Cardiac septum (tissue), 1 donor: Measurements from ENCODE around the gene DCN. TPM values are rescaled to one million over a fixed set of nuclear protein-coding genes. Genes with fewer than 3 reads are reported as not detected.
"Not testable (repeated sequence)": the region's sequence is repeated elsewhere in the genome, so short reads cannot be mapped to it uniquely, and the experiment has no call there.

Source experiments
- DNase-seq: peaks from one replicate; pipeline ENCODE4 v3.0.0-alpha.2; 2020; ENCODE audit warnings: low spot score
- intact Hi-C: fragments of 100-400 bp; cut with DNase I; formaldehyde crosslinking; loops from one replicate; pipeline ENCODE4 v1.14.0; 2022
- long read RNA-seq: library from polyadenylated mRNA; unstranded; transcript quantifications from one replicate; pipeline ENCODE4 v2.0.0, GENCODE V29; 2021
- total RNA-seq: library from RNA; stranded (reverse); fragmentation: NEBNext Ultra II Directional; extraction: Animal tissue kit (Norgen Biotek cat#: 25700); gene quantifications from one replicate; pipeline ENCODE4 v1.2.1, GENCODE V29; 2021
- donor health status: DM: no; HTN: no; CAD: no.

The DCN gene, protein sequence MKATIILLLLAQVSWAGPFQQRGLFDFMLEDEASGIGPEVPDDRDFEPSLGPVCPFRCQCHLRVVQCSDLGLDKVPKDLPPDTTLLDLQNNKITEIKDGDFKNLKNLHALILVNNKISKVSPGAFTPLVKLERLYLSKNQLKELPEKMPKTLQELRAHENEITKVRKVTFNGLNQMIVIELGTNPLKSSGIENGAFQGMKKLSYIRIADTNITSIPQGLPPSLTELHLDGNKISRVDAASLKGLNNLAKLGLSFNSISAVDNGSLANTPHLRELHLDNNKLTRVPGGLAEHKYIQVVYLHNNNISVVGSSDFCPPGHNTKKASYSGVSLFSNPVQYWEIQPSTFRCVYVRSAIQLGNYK
- 480 TPM for total RNA-seq
- long read RNA-seq, full-length matches to known transcripts, result 326 of 363 reads
- long read RNA-seq, partial matches to known transcripts, result 28 of 363 reads
- long read RNA-seq, other reads (novel, unspliced or antisense), result 9 of 363 reads

DNA sequence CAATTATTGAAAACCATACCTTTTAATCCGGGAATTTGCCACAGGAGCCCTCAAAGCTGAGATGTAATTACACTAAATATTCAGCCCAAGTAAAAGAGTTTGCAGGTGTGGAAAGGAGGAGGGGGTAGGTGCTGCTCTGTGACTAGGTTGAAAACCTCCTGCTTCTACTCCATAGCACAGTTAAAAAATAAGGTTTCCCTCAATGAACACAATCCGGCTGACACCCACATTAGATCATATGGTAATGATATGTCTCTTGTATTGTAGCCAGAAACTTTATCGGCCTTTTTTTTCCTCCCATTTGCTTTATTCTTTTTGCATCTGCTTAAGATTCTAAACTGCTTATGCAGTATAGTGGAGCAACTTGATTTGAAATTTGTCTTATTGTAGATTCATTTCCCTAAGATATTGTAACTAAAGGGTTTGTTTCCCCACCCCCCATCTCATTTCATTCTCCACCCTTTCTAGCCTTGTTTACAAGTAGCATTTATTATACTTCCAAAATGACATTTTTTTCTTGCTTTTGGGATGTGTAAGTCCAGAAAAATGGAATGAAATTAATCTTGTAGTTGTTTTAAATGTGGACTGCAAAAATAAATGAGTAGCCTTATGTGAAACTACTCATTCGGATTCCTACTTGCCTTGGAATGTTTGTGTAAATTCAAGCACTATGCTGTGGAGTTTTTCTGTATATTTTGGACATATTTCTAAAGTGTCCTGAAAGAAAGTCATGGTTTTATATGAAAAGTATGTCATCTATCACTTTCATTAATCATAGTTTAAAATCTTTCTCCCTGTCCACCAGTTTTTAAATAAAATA lies at the start of gene DCN:
Gene DCN, minus strand, starts transcription at position 182 of the 820 bp plus-strand sequence. CDS start 4,265 bp downstream, outside the sequence.
- no peak for DNase-seq
- intact Hi-C loops, result loop anchor here (5.0 kb wide), 2 partner anchors 39 to 59 kb away; no protein-coding TSS in a partner anchor

DNA sequence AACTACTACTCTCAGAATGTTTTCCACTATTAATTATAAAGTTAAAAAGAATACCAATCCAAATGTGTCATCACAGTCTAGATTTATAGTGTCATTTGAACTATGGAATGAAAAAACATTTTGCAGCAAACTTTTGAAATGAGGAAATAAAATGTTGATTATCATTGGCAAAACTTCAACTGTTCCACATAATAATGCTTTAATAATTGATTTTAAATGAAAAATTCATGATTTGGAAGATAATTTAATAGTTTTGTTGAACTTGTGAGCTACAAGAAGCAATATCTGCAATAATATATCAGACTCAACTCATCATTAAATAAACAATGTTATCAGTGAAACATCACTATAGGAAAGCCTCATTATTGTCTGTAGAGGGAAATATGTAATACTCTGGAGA lies 48.2 kb upstream of the DCN start:
- DNase-seq, result no peak
- intact Hi-C loops, result no loop called here

- intact Hi-C loops, result no loop called here
- DNase-seq, result no peak
Observed at GRCh38 chr12:91226951-91227350, 44.3 kb upstream of the DCN start.

DNA sequence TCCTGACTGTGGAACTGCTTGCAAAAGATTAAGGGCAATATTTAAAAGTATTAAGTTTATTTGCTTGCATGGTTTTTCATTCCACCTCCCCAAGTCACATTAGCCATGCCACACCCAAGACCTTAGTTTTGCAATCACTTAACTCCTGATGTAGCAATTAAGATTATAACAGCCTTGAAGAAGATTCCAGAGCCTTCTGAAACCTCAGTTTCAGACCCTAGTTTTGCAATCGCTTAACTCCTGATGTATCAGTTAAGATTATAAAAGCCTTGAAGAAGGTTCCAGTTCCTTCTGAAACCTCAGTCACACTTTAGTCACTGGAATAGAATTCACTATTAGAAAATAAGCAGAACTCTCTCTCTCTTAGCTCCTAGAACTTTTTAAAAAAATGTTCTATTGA lies 42.7 kb upstream of the DCN start:
- no peak for DNase-seq
- intact Hi-C loops, result no loop called here

- intact Hi-C loops, result loop anchor here (5.0 kb wide), 1 partner anchor 42 kb away; the partner anchor contains the start of gene DCN
- DNase-seq, result no peak
Observed at GRCh38 chr12:91224401-91224800, 41.8 kb upstream of the DCN start.

- intact Hi-C loops, result loop anchor here (5.0 kb wide), 1 partner anchor 40 kb away; the partner anchor contains the start of gene DCN
- DNase-seq, result no peak
Observed at GRCh38 chr12:91222746-91223145, 40.1 kb upstream of the DCN start.

DNA sequence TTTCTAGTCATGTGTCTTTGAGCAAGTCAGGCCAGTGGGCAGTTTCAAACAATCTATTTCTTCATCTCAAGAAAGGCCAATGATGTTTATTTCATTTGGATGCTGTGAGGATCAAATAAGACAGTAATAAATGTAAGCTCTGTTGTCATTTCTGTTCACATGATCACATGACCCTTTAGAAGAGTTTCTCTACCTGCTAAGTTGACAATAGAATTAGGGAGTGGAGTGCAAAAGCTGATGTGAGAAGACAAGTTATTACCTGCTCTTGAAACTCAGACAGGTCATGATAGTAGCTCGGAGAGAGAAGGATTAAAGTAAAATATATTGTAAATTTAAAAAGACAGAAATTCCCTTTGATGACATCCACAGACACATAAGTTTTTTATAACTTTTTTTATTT lies 37.3 kb upstream of the DCN start:
- no peak for DNase-seq
- intact Hi-C loops, result loop anchor here (5.0 kb wide), 1 partner anchor 38 kb away; the partner anchor contains the start of gene DCN

DNA sequence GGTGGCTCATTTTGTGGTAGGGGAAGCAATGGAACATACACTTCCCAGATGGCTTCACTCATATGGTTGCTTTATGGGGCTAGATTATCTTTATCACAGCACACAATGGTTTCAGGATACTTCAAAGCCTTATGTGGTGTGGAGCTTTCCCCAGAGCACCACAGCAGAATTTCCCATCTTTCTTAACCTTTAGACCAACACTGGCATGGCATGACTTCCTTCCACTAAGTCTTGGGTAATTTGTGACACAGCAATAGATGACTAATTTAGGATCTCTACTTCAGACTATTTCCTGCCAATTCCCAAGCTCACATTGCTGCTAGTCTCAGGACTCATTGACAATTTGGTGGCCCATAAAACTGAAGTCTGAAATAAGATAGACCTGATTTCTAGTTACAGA lies 36.9 kb upstream of the DCN start:
- intact Hi-C loops, result no loop called here

GRCh38 chr12:91216871-91217270 lies 34.3 kb upstream of the DCN start:
- DNase-seq, result no peak
- intact Hi-C loops, result no loop called here

More for the DNA sequence above, 36.9 kb upstream of the DCN start:
- DNase-seq, result no peak

GRCh38 chr12:91215940-91216454 lies 33.4 kb upstream of the DCN start:
- no peak for DNase-seq
- intact Hi-C loops, result no loop called here

GRCh38 chr12:91211866-91212265 lies 29.2 kb upstream of the DCN start:
- intact Hi-C loops, result no loop called here
- no peak for DNase-seq

DNA sequence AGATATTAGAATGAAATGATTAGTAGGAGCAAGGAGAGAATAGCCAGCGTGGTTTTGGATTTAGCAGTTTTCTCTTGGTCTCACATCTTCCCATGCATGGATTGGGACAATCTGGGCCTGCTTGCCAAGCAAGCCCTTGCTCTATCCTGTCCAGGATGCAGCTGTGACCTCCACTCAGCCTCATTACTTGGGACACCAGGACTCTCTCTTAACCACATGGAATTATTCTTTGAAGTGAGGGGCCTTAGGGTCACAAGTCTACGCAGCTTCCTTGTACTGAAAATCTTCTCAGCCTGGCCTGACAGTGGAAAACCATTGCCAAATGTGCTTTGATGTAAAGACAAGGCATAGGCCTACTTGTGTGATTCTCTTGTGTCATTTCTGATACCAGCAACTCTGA lies 28.0 kb upstream of the DCN start:
- intact Hi-C loops, result no loop called here
- DNase-seq, result no peak

DNA sequence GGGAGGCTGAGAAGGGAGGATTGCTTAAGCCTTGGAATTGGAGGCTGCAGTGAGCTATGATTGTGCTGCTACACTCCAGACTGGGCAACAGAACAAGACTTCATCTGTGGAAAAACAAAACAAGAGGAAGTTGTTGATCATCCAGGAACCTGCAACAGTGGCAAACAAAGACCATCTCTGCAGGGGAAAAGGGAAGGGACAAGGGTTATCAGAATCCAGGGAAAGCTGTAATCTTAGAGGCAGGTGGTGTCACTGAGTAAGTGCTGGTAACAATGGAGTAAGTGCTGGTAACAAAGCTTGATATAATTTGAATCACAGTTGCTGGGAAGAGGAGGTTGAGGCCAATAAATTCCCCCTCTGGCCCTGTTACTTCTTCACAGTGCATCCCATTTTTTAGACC lies 27.5 kb upstream of the DCN start:
- no peak for DNase-seq
- intact Hi-C loops, result no loop called here

DNA sequence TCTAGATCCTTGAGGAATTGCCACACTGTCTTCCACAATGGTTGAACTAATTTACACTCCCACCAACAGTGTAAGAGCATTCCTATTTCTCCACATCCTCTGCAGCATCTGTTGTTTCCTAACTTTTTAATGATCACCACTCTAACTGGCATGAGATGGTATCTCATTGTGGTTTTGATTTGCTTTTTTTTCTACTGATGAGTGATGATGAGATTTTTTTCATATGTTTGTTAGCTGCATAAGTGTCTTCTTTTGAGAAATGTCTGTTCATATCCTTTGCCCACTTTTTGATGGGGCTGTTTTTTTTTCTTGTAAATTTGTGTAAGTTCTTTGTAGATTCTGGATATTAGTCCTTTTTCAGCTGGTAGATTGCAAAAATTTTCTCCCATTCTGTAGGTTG lies 24.7 kb upstream of the DCN start:
- DNase-seq, intact Hi-C loops: not testable (repeated sequence)

GRCh38 chr12:91205811-91206210 lies 23.2 kb upstream of the DCN start:
- no peak for DNase-seq
- intact Hi-C loops, result no loop called here

GRCh38 chr12:91204421-91204820 lies 21.8 kb upstream of the DCN start:
- intact Hi-C loops, result no loop called here
- DNase-seq, result no peak

- intact Hi-C loops, result no loop called here
- DNase-seq, result no peak
Observed at GRCh38 chr12:91203610-91204009, 21.0 kb upstream of the DCN start.

- DNase-seq, result no peak
- intact Hi-C loops, result no loop called here
Observed at GRCh38 chr12:91202390-91202789, 19.8 kb upstream of the DCN start.

DNA sequence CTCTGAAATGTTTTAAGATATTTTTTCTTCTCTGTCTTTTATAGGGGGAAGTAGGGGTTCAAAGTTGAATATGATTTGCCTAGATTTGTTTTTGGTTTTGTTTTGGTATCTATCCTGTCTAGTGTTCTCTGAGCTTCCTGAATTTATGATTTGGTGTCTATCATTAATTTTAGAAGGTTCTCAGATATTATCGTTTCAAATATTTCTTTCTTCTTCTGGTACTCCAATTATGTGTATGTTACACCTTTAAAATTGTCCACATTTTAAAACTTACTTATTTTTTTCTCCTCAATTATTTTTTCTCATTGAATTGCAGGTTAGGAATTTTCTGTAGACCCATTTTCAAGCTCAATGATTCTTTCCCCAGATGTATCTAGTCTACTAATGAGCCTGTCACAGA lies 13.8 kb upstream of the DCN start:
- intact Hi-C loops, result no loop called here
- no peak for DNase-seq

DNA sequence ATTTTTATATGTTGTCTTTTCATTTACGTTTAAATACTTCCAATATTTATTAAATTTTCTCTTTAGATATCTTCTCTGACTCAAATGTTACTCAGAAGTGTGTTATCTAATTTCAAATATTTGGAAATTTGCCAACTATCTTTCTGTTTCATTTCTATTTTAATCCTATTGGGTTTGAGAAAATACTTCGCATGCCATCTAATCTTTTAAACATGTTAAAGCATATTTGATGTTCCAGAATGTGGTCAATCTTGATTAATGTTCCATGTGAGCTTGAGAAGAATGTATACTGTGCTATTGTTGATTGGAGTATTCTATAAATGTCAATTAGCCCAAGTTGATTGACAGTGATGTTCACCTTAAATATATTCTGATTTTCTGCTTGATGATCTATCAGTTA lies 11.9 kb upstream of the DCN start:
- DNase-seq, result no peak
- intact Hi-C loops, result no loop called here
